OCI-LY7 (cell line): ENCODE results near the gene PRKCI.

Experiments
- CTCF ChIP-seq: fragments of 200-600 bp; sonication (generic); conservative IDR thresholded peaks from 2 replicates; pipeline ENCODE4 v1.5.1; 2014; ENCODE audit warnings: mild to moderate bottlenecking, antibody characterized with exemption, low read length, moderate library complexity, mixed read lengths
- EZH2phosphoT487 ChIP-seq: fragments of 200-600 bp; sonication (generic); IDR thresholded peaks from 2 replicates; pipeline ENCODE4 v1.6.1; 2018; ENCODE audit warnings: low read depth, borderline replicate concordance, mild to moderate bottlenecking, mixed run types, antibody characterized with exemption, low read length, moderate library complexity, mixed read lengths

- no peak for TF ChIP-seq CTCF
- no peak for TF ChIP-seq EZH2phosphoT487
Observed at GRCh38 chr3:170267793-170268192, 45.6 kb downstream of the PRKCI start.
